Osteoblast (primary cell): ENCODE data around the gene HPCA. TPM values are rescaled to one million over a fixed set of nuclear protein-coding genes. Genes with fewer than 3 reads are reported as not detected.

ENCODE experiments used
- DNase-seq: peaks from one replicate; pipeline ENCODE4 v3.0.0; 2011; ENCODE audit warnings: low spot score, mixed read lengths; ENCODE audit not compliant: insufficient read length; ENCODE audit errors: missing footprints
- H2AFZ ChIP-seq: 2 replicates; pipeline ENCODE4 v1.6.0; 2011; ENCODE audit warnings: mild to moderate bottlenecking, low read length
- H3K27ac ChIP-seq: 2 replicates; pipeline ENCODE4 v1.5.1; 2011; ENCODE audit warnings: mild to moderate bottlenecking, low read depth, low read length, moderate library complexity
- H3K27me3 ChIP-seq: 2 replicates; pipeline ENCODE4 v1.6.0; 2012; ENCODE audit warnings: mild to moderate bottlenecking, control low read depth, inconsistent platforms, low read length, moderate library complexity; ENCODE audit not compliant: insufficient read depth
- H3K36me3 ChIP-seq: 2 replicates; pipeline ENCODE4 v1.5.1; 2011; ENCODE audit warnings: mild to moderate bottlenecking, low read length, control low read depth, moderate library complexity; ENCODE audit not compliant: insufficient read depth
- H3K4me1 ChIP-seq: 2 replicates; pipeline ENCODE4 v1.5.1; 2011; ENCODE audit warnings: mild to moderate bottlenecking, low read length, control low read depth, moderate library complexity; ENCODE audit not compliant: insufficient read depth
- H3K4me2 ChIP-seq: 2 replicates; pipeline ENCODE4 v1.6.0; 2011; ENCODE audit warnings: mild to moderate bottlenecking, low read length; ENCODE audit not compliant: insufficient read depth
- H3K4me3 ChIP-seq: fragments of 200-600 bp; sonication (generic); 3 replicates; pipeline ENCODE4 v1.5.1; 2012; ENCODE audit warnings: mild to moderate bottlenecking, low read length, inconsistent platforms; ENCODE audit not compliant: insufficient read depth
- H3K79me2 ChIP-seq: 2 replicates; pipeline ENCODE4 v1.6.0; 2012; ENCODE audit warnings: mild to moderate bottlenecking, low read length, control low read depth, inconsistent platforms; ENCODE audit not compliant: insufficient read depth
- H3K9me3 ChIP-seq: 2 replicates; pipeline ENCODE4 v1.5.1; 2011; ENCODE audit warnings: low read depth, low read length, control low read depth
- H4K20me1 ChIP-seq: 2 replicates; pipeline ENCODE4 v1.6.0; 2012; ENCODE audit warnings: mild to moderate bottlenecking, low read length, control low read depth; ENCODE audit not compliant: insufficient read depth
- CTCF ChIP-seq: IDR thresholded peaks from 2 replicates; pipeline ENCODE4 v1.5.1; 2011; ENCODE audit warnings: mild to moderate bottlenecking, low read depth, low read length, moderate library complexity; ENCODE audit errors: extremely low read depth
- total RNA-seq: library from RNA; depleted of rRNA; stranded (reverse); fragments of >200 nt; gene quantifications from 2 replicates; pipeline ENCODE4 v1.2.3, GENCODE V29; 2012

Gene HPCA
- total RNA-seq, 1 donor, result not detected

GRCh38 chr1:32924881-32925344 is 38.6 kb downstream of the HPCA start:
- H3K4me1 ChIP-seq, result peaks cover 4% of the 10 kb centered on the region
- H3K79me2 ChIP-seq, result no peaks in the 10 kb centered on the region
- H2AFZ ChIP-seq, result peak overlapping the region; percentile 23
- no peak overlapping the region for H3K27ac ChIP-seq
- H4K20me1 ChIP-seq, result no peaks in the 10 kb centered on the region
- no peaks in the 10 kb centered on the region for H3K36me3 ChIP-seq
- H3K4me3 ChIP-seq, result no peak overlapping the region
- no peaks in the 10 kb centered on the region for H3K9me3 ChIP-seq
- no peak for TF ChIP-seq CTCF
- peaks cover 3% of the 10 kb centered on the region for H3K27me3 ChIP-seq
- H3K4me2 ChIP-seq, result peak overlapping the region; percentile 27
- DNase-seq, result no peak

GRCh38 chr1:32925403-32926162 is 39.3 kb downstream of the HPCA start:
- no peaks in the 10 kb centered on the region for H3K4me1 ChIP-seq
- peak overlapping the region; percentile 65 for H2AFZ ChIP-seq

GRCh38 chr1:32926562-32926961 is 40.3 kb downstream of the HPCA start:
- DNase-seq, result no peak
- no peaks in the 10 kb centered on the region for H3K79me2 ChIP-seq
- H3K36me3 ChIP-seq, result no peaks in the 10 kb centered on the region
- no peaks in the 10 kb centered on the region for H4K20me1 ChIP-seq
- no peaks in the 10 kb centered on the region for H3K9me3 ChIP-seq
- H2AFZ ChIP-seq, result no peak overlapping the region
- H3K4me1 ChIP-seq, result no peaks in the 10 kb centered on the region
- no peak overlapping the region for H3K4me3 ChIP-seq
- H3K27me3 ChIP-seq, result peaks cover 3% of the 10 kb centered on the region
- H3K27ac ChIP-seq, result no peak overlapping the region
- TF ChIP-seq CTCF, result no peak
- H3K4me2 ChIP-seq, result no peak overlapping the region

More at GRCh38 chr1:32925403-32926162, 39.3 kb downstream of the HPCA start:
- no peaks in the 10 kb centered on the region for H4K20me1 ChIP-seq
- DNase-seq, result peak; percentile 62
- no peak for TF ChIP-seq CTCF
- H3K79me2 ChIP-seq, result no peaks in the 10 kb centered on the region
- H3K9me3 ChIP-seq, result no peaks in the 10 kb centered on the region
- peaks cover 3% of the 10 kb centered on the region for H3K27me3 ChIP-seq
- no peak overlapping the region for H3K27ac ChIP-seq
- H3K36me3 ChIP-seq, result no peaks in the 10 kb centered on the region
- no peak overlapping the region for H3K4me3 ChIP-seq
- peak overlapping the region; percentile 23 for H3K4me2 ChIP-seq

GRCh38 chr1:32927441-32927840 is 41.1 kb downstream of the HPCA start:
- Histone ChIP-seq H3K4me2 (no peak overlapping the region), H2AFZ (no peak overlapping the region), H3K27me3 (peaks cover 3% of the 10 kb centered on the region), H3K4me3 (no peak overlapping the region), H3K79me2 (no peaks in the 10 kb centered on the region), H4K20me1 (no peaks in the 10 kb centered on the region), H3K4me1 (no peaks in the 10 kb centered on the region), H3K9me3 (no peaks in the 10 kb centered on the region), H3K27ac (no peak overlapping the region), H3K36me3 (no peaks in the 10 kb centered on the region)
- TF ChIP-seq CTCF, result no peak
- DNase-seq, result no peak
